HepG2 (cell line): Measurements from ENCODE around the gene OS9. TPM values are rescaled to one million over a fixed set of nuclear protein-coding genes. Genes with fewer than 3 reads are reported as not detected.

Experiments used
- BCL6 ChIP-seq: IDR thresholded peaks from 2 replicates; pipeline ENCODE4 v1.6.1; 2016; ENCODE audit warnings: missing genetic modification reagents, missing compliant biosample characterization
- HBP1 ChIP-seq: IDR thresholded peaks from 2 replicates; pipeline ENCODE4 v1.6.1; 2016; ENCODE audit warnings: low read depth, control low read depth
- IKZF1 ChIP-seq: fragments of 450-650 bp; IDR thresholded peaks from 2 replicates; pipeline ENCODE4 v1.7.1; 2016
- KAT7 ChIP-seq: IDR thresholded peaks from 2 replicates; pipeline ENCODE4 v1.6.1; 2018; ENCODE audit warnings: borderline replicate concordance, missing compliant biosample characterization
- KAT8 ChIP-seq: IDR thresholded peaks from 2 replicates; pipeline ENCODE4 v1.6.1; 2016; ENCODE audit warnings: missing genetic modification reagents, missing compliant biosample characterization
- KLF12 ChIP-seq: sonication (generic); formaldehyde crosslinking; IDR thresholded peaks from 2 replicates; pipeline ENCODE4 v1.4.0; 2020; ENCODE audit warnings: missing genetic modification reagents, borderline replicate concordance
- KLF9 ChIP-seq: IDR thresholded peaks from 2 replicates; pipeline ENCODE4 v1.6.1; 2016; ENCODE audit warnings: low read depth
- MEF2D ChIP-seq: sonication (generic); formaldehyde crosslinking; IDR thresholded peaks from 2 replicates; pipeline ENCODE4 v1.5.1; 2020; ENCODE audit warnings: mild to moderate bottlenecking, missing genetic modification reagents
- NR1H2 ChIP-seq: sonication (generic); formaldehyde crosslinking; IDR thresholded peaks from 2 replicates; pipeline ENCODE4 v1.8.1; 2022; ENCODE audit warnings: low read depth, missing genetic modification reagents, borderline replicate concordance
- PAF1 ChIP-seq: IDR thresholded peaks from 2 replicates; pipeline ENCODE4 v1.6.1; 2016; ENCODE audit warnings: missing genetic modification reagents, missing compliant biosample characterization
- RAD51 ChIP-seq: fragments of 450-650 bp; IDR thresholded peaks from 2 replicates; pipeline ENCODE4 v1.6.1; 2016; ENCODE audit warnings: borderline replicate concordance
- RFX1 ChIP-seq: fragments of 450-650 bp; IDR thresholded peaks from 2 replicates; pipeline ENCODE4 v1.6.1; 2017
- SMAD3 ChIP-seq: sonication (generic); formaldehyde crosslinking; IDR thresholded peaks from 2 replicates; pipeline ENCODE4 v1.4.0; 2020; ENCODE audit warnings: missing genetic modification reagents
- SMAD9 ChIP-seq: sonication (generic); formaldehyde crosslinking; IDR thresholded peaks from 2 replicates; pipeline ENCODE4 v1.5.1; 2020; ENCODE audit warnings: mild to moderate bottlenecking, missing genetic modification reagents
- SP5 ChIP-seq: IDR thresholded peaks from 2 replicates; pipeline ENCODE4 v1.6.1; 2016; ENCODE audit warnings: low read depth, borderline replicate concordance
- SRSF4 ChIP-seq: fragments of 200-400 bp; formaldehyde crosslinking; IDR thresholded peaks from one replicate; pipeline ENCODE4 v1.6.1; 2018; ENCODE audit warnings: mild to moderate bottlenecking, low read depth, low read length, moderate library complexity; ENCODE audit not compliant: poor library complexity, severe bottlenecking
- TCF7L2 ChIP-seq: IDR thresholded peaks from 2 replicates; pipeline ENCODE4 v1.6.1; 2011; ENCODE audit warnings: mild to moderate bottlenecking, low read depth, low read length, moderate library complexity
- ZBTB37 ChIP-seq: sonication (generic); formaldehyde crosslinking; IDR thresholded peaks from 2 replicates; pipeline ENCODE4 v1.4.0; 2020; ENCODE audit warnings: mild to moderate bottlenecking, missing genetic modification reagents
- ZKSCAN8 ChIP-seq: IDR thresholded peaks from 2 replicates; pipeline ENCODE4 v1.6.1; 2016; ENCODE audit warnings: borderline replicate concordance, missing genetic modification reagents, missing compliant biosample characterization
- ZMYM4 ChIP-seq: sonication (generic); formaldehyde crosslinking; IDR thresholded peaks from 2 replicates; pipeline ENCODE4 v1.8.1; 2023; ENCODE audit warnings: mild to moderate bottlenecking, missing genetic modification reagents
- ZNF260 ChIP-seq: sonication (generic); formaldehyde crosslinking; IDR thresholded peaks from 2 replicates; pipeline ENCODE4 v1.4.0; 2020; ENCODE audit warnings: missing genetic modification reagents, low read depth, mild to moderate bottlenecking, borderline replicate concordance
- ZNF30 ChIP-seq: sonication (generic); formaldehyde crosslinking; IDR thresholded peaks from 2 replicates; pipeline ENCODE4 v1.5.0; 2020; ENCODE audit warnings: mild to moderate bottlenecking, missing genetic modification reagents
- ZNF337 ChIP-seq: sonication (generic); formaldehyde crosslinking; IDR thresholded peaks from 2 replicates; pipeline ENCODE4 v1.5.1; 2020; ENCODE audit warnings: missing genetic modification reagents, low read depth, mild to moderate bottlenecking, borderline replicate concordance
- ZNF362 ChIP-seq: sonication (generic); formaldehyde crosslinking; IDR thresholded peaks from 2 replicates; pipeline ENCODE4 v1.4.0; 2020; ENCODE audit warnings: missing genetic modification reagents, mild to moderate bottlenecking, borderline replicate concordance
- ZNF746 ChIP-seq: sonication (generic); formaldehyde crosslinking; IDR thresholded peaks from 2 replicates; pipeline ENCODE4 v1.8.0; 2022; ENCODE audit warnings: mild to moderate bottlenecking, missing genetic modification reagents
- polyA plus RNA-seq, 8 experiments: library from polyadenylated mRNA; depleted of rRNA in 3 of 8; stranded (reverse) in 7 of 8; unstranded in 1 of 8; fragments of >200 nt; fragmentation: Illumina TruSeq in 4 of 8; extraction: Trizol in 4 of 8; gene quantifications; 2 replicates each; pipeline versions ENCODE4 v1.2.1 to v1.2.3, GENCODE V29; 2011 to 2016; ENCODE audit warnings: low read depth in 4 of 8, missing spikeins in 1 of 8, mixed read lengths in 1 of 8; ENCODE audit not compliant: insufficient read depth in 1 of 8
- total RNA-seq, 5 experiments: library from RNA; depleted of rRNA; stranded (reverse); fragments of >200 nt; fragmentation: Illumina TruSeq; extraction: Trizol; gene quantifications; 2 replicates each; pipeline ENCODE4 v1.2.3, GENCODE V29; 2016; ENCODE audit warnings: low read depth in 1 of 5
- TF ChIP-seq, protein P1 (sequence below): conservative IDR thresholded peaks from 2 replicates; pipeline ENCODE4 v1.6.1; 2018; ENCODE audit warnings: missing genetic modification reagents

The OS9 gene
- total and polyA plus RNA-seq, 2 of the 13 experiments (the other 11 are each of a cell fraction or from before 2014, with no cell fraction given), result 156 to 206 TPM

- no peak for TF ChIP-seq ZBTB37 (CRISPR knock-in tag)
- TF ChIP-seq ZNF746 (CRISPR knock-in tag), result no peak
- 0 out of 2 replicates have a peak, but pooled peaks have one; percentile 28 for TF ChIP-seq MEF2D (CRISPR knock-in tag)
- TF ChIP-seq KAT8 (CRISPR knock-in tag), result peak; percentile 33
- no peak for TF ChIP-seq PAF1
- no peak for TF ChIP-seq RAD51
- no peak for TF ChIP-seq SMAD9
- no peak for TF ChIP-seq SRSF4
- no peak for TF ChIP-seq BCL6
- no peak for TF ChIP-seq HBP1 (CRISPR knock-in tag)
- TF ChIP-seq RFX1, result no peak
- no peak for TF ChIP-seq SP5 (CRISPR knock-in tag)
- TF ChIP-seq, protein P1, sequence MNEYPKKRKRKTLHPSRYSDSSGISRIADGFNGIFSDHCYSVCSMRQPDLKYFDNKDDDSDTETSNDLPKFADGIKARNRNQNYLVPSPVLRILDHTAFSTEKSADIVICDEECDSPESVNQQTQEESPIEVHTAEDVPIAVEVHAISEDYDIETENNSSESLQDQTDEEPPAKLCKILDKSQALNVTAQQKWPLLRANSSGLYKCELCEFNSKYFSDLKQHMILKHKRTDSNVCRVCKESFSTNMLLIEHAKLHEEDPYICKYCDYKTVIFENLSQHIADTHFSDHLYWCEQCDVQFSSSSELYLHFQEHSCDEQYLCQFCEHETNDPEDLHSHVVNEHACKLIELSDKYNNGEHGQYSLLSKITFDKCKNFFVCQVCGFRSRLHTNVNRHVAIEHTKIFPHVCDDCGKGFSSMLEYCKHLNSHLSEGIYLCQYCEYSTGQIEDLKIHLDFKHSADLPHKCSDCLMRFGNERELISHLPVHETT (CRISPR knock-in tag), result no peak
- no peak for TF ChIP-seq ZNF30
- TF ChIP-seq ZMYM4 (CRISPR knock-in tag), result no peak
- no peak for TF ChIP-seq ZNF260 (CRISPR knock-in tag)
- no peak for TF ChIP-seq IKZF1
- TF ChIP-seq KLF12 (CRISPR knock-in tag), result no peak
- no peak for TF ChIP-seq ZNF337 (CRISPR knock-in tag)
- TF ChIP-seq TCF7L2, result no peak
- TF ChIP-seq KLF9, result no peak
- 0 out of 2 replicates have a peak, but pooled peaks have one; percentile 8 for TF ChIP-seq SMAD3 (CRISPR knock-in tag)
- TF ChIP-seq ZKSCAN8 (CRISPR knock-in tag), result no peak; the same call in 1 of the 2 replicates
- no peak for TF ChIP-seq KAT7 (CRISPR knock-in tag)
- no peak for TF ChIP-seq ZNF362
- no peak for TF ChIP-seq NR1H2 (CRISPR knock-in tag)
These were observed 71.2 kb downstream of the OS9 start (continued) for GRCh38 chr12:57765003-57765697.
